ENCODE measurements around the gene MAP2K2.
A peak's percentile ranks its signal among the peaks of the same experiment; 100 is the strongest.
"Not testable (repeated sequence)": the region's sequence is repeated elsewhere in the genome, so short reads cannot be mapped to it uniquely, and the experiment has no call there.

MAP2K2 gene

GRCh38 chr19:4123615-4124568 lies at the start of gene MAP2K2:
Gene MAP2K2 (minus strand): TSS chr19:4124122. CDS start chr19:4123875, 247 bp downstream.
- H3K4me1 Mint-ChIP-seq (ENCODE audit: low read depth): peaks cover 20% of the 10 kb centered on the region
- peak within 1 kb of the TSS; percentile 98 for H3K4me3 Mint-ChIP-seq
- peaks cover 5% of the 10 kb centered on the region for H3K36me3 Mint-ChIP-seq (ENCODE audit: low read depth)
- peak; percentile 92 for DNase-seq (ENCODE audit: low spot score)
- H3K9me3 Mint-ChIP-seq: no peaks in the 10 kb centered on the region
- H3K27me3 Mint-ChIP-seq (ENCODE audit: low read depth): no peaks in the 10 kb centered on the region
- peak within 1 kb of the TSS; percentile 94 for H3K27ac Mint-ChIP-seq

- H3K27me3 Mint-ChIP-seq (ENCODE audit: low read depth): no peaks in the 10 kb centered on the region
- no peaks in the 10 kb centered on the region for H3K36me3 Mint-ChIP-seq (ENCODE audit: low read depth)
- H3K4me3 Mint-ChIP-seq: no peak overlapping the region
- H3K27ac Mint-ChIP-seq: no peak overlapping the region
- H3K9me3 Mint-ChIP-seq: no peaks in the 10 kb centered on the region
- DNase-seq (ENCODE audit: low spot score): peak; percentile 57
- H3K4me1 Mint-ChIP-seq (ENCODE audit: low read depth): peaks cover 2% of the 10 kb centered on the region
Measured at GRCh38 chr19:4172861-4173473, 49.0 kb upstream of the MAP2K2 start.

DNA sequence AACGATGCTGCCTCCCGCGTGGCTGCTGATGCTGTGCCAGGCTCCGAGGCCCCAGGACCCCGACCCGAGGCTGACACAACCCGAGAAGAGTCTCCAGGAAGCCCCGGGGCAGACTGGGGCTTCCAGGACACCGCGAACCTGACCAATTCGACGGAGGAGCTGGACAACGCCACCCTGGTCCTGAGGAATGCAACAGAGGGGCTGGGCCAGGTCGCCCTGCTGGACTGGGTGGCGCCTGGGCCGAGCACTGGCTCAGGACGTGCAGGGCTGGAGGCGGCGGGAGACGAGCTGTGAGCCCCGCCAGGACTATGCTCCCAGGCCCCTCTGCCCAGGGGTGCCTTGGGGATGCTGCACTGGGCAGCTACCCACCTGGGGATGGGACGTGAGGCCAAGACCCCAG lies 47.8 kb upstream of the MAP2K2 start:
- H3K36me3 Mint-ChIP-seq (ENCODE audit: low read depth): no peaks in the 10 kb centered on the region
- no peak overlapping the region for H3K4me3 Mint-ChIP-seq
- H3K9me3 Mint-ChIP-seq: no peaks in the 10 kb centered on the region
- H3K4me1 Mint-ChIP-seq (ENCODE audit: low read depth): peaks cover 4% of the 10 kb centered on the region
- no peaks in the 10 kb centered on the region for H3K27me3 Mint-ChIP-seq (ENCODE audit: low read depth)
- no peak overlapping the region for H3K27ac Mint-ChIP-seq
- no peak for DNase-seq (ENCODE audit: low spot score)

DNA sequence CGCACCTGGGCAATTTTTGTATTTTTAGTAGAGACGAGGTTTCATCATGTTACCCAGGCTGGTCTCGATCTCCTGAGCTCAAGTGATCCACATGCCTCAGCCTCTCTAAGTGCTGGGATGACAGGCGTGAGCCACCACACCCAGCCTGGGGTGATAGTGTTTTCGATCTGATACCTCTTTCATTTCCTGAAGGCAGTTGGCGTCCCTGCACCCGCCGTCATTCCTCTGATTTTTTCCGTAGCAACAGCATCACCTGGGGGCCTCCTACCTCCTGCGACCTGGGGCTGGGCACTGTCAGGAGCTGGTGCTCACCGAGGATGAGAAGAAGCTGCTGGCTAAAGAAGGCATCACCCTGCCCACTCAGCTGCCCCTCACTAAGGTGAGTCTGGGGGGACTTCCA lies 40.3 kb upstream of the MAP2K2 start:
- Mint-ChIP-seq H3K4me3 (no peak overlapping the region), H3K36me3 (ENCODE audit: low read depth) (no peaks in the 10 kb centered on the region), H3K9me3 (no peaks in the 10 kb centered on the region), H3K4me1 (ENCODE audit: low read depth) (peaks cover 2% of the 10 kb centered on the region), H3K27me3 (ENCODE audit: low read depth) (peaks cover 4% of the 10 kb centered on the region), H3K27ac (no peak overlapping the region)
- no peak for DNase-seq (ENCODE audit: low spot score)

- Mint-ChIP-seq H3K27me3 (ENCODE audit: low read depth) (peaks cover 4% of the 10 kb centered on the region), H3K4me3 (no peak overlapping the region), H3K4me1 (ENCODE audit: low read depth) (no peaks in the 10 kb centered on the region), H3K9me3 (no peaks in the 10 kb centered on the region), H3K36me3 (ENCODE audit: low read depth) (no peaks in the 10 kb centered on the region), H3K27ac (no peak overlapping the region)
- DNase-seq (ENCODE audit: low spot score): no peak
Measured at GRCh38 chr19:4161415-4162077, 37.6 kb upstream of the MAP2K2 start.

DNA sequence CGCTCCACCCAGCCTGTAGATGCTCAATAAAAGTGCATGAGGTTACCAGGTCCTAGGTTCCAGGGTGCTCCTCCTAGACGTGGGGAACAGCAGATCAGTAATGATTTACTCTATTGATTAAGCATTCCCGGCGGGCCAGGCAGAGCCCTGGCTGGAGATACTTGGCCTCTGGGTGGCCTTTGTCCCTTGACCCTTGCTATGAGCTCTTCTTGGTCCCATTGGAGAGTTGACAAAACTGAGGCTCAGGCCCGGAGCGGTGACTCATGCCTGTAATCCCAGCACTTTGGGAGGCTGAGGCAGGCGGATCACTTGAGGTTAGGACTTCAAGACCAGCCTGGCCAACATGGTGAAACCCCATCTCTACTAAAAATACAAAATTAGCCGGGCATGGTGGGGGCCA lies 34.0 kb upstream of the MAP2K2 start:
- H3K27ac Mint-ChIP-seq; H3K36me3 Mint-ChIP-seq (ENCODE audit: low read depth); H3K4me3 Mint-ChIP-seq; H3K4me1 Mint-ChIP-seq (ENCODE audit: low read depth); DNase-seq (ENCODE audit: low spot score); H3K9me3 Mint-ChIP-seq; H3K27me3 Mint-ChIP-seq (ENCODE audit: low read depth): not testable (repeated sequence)

- no peak for DNase-seq (ENCODE audit: low spot score)
- no peak overlapping the region for H3K4me3 Mint-ChIP-seq
- peaks cover 13% of the 10 kb centered on the region for H3K4me1 Mint-ChIP-seq (ENCODE audit: low read depth)
- no peaks in the 10 kb centered on the region for H3K36me3 Mint-ChIP-seq (ENCODE audit: low read depth)
- peaks cover 2% of the 10 kb centered on the region for H3K27me3 Mint-ChIP-seq (ENCODE audit: low read depth)
- H3K9me3 Mint-ChIP-seq: no peaks in the 10 kb centered on the region
- no peak overlapping the region for H3K27ac Mint-ChIP-seq
Measured at GRCh38 chr19:4157164-4157563, 33.2 kb upstream of the MAP2K2 start.

DNA sequence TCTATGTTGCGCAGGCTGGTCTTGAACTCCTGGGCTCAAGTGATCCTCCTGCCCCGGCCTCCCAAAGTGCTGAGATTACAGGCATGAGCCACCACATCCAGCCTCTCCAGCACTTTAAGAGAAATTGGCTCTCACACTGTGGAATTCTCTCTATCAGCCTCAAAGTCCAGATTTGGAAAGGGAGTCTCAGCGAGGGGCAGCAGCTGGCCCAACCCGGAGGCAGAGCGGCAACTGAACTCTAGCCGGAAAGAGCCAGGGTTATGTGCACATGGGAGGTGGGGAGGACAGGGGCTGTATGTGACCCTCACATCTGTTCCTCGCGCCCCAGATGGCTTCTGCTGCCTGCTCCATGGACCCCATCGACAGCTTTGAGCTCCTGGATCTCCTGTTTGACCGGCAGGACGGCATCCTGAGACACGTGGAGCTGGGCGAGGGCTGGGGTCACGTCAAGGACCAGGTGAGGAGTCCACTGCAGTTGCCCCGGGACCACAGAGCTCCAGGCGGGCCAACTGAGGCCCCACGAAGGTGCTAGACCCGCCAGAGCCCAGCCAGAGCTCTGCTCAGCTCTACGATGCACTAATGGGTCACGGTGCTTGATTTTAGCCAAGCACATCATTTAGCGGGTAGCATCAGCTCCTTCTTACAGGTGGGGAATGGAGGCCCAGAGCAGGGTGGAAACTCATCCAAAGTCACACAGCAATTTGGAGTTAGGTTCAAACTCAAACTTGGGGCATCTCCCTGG lies 30.8 kb upstream of the MAP2K2 start:
- Mint-ChIP-seq H3K9me3 (no peaks in the 10 kb centered on the region), H3K36me3 (ENCODE audit: low read depth) (no peaks in the 10 kb centered on the region), H3K27me3 (ENCODE audit: low read depth) (no peaks in the 10 kb centered on the region), H3K4me1 (ENCODE audit: low read depth) (peaks cover 15% of the 10 kb centered on the region), H3K4me3 (no peak overlapping the region), H3K27ac (no peak overlapping the region)
- DNase-seq (ENCODE audit: low spot score): no peak

- no peak for DNase-seq (ENCODE audit: low spot score)
- peaks cover 15% of the 10 kb centered on the region for H3K4me1 Mint-ChIP-seq (ENCODE audit: low read depth)
- H3K27ac Mint-ChIP-seq: no peak overlapping the region
- no peak overlapping the region for H3K4me3 Mint-ChIP-seq
- H3K36me3 Mint-ChIP-seq (ENCODE audit: low read depth): no peaks in the 10 kb centered on the region
- no peaks in the 10 kb centered on the region for H3K27me3 Mint-ChIP-seq (ENCODE audit: low read depth)
- no peaks in the 10 kb centered on the region for H3K9me3 Mint-ChIP-seq
Measured at GRCh38 chr19:4152241-4152998, 28.5 kb upstream of the MAP2K2 start.

GRCh38 chr19:4151623-4152022 lies 27.7 kb upstream of the MAP2K2 start:
- H3K9me3 Mint-ChIP-seq: no peaks in the 10 kb centered on the region
- no peaks in the 10 kb centered on the region for H3K27me3 Mint-ChIP-seq (ENCODE audit: low read depth)
- H3K4me3 Mint-ChIP-seq: no peak overlapping the region
- no peaks in the 10 kb centered on the region for H3K36me3 Mint-ChIP-seq (ENCODE audit: low read depth)
- DNase-seq (ENCODE audit: low spot score): no peak
- H3K4me1 Mint-ChIP-seq (ENCODE audit: low read depth): peaks cover 15% of the 10 kb centered on the region
- no peak overlapping the region for H3K27ac Mint-ChIP-seq

DNA sequence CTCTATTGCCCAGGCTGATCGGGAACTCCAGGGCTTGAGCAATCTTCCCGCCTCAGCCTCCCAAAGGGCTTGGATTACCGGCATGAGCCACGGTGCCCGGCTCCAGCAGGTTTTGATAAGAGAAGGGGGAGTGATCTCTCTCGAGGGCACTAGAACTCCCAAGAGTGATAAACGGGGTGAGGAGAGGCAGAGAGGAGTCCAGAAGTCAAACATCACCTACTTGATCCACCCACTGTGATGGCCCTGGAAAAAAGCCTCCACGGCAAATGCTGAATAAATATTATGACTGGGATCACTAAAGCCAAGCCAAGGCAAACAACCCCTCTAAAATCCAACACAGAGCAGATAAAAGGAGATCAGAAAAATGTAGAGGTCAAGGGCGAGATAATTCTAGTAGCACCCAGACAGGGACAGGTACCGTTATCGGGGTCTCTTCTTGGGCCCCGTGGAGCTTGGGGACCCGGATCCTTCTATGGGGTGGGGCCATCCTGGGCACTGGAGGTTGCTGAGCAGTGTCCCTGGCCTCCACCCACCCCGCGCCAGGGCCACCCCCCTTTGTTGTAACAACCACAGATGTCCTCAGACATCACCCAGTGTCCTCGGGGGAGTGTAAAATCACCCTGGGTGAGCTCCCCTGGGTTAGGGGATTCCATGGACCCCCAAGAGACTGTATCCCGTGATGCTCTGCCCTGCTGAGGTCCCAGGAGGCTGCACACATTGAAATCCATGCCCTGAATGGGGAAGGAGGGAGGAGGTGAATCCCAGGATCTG lies 25.8 kb upstream of the MAP2K2 start:
- Mint-ChIP-seq H3K27me3 (ENCODE audit: low read depth) (peaks cover 2% of the 10 kb centered on the region), H3K4me3 (no peak overlapping the region), H3K27ac (no peak overlapping the region), H3K4me1 (ENCODE audit: low read depth) (peaks cover 15% of the 10 kb centered on the region), H3K36me3 (ENCODE audit: low read depth) (no peaks in the 10 kb centered on the region), H3K9me3 (no peaks in the 10 kb centered on the region)
- DNase-seq (ENCODE audit: low spot score): no peak

GRCh38 chr19:4144666-4145249 lies 20.8 kb upstream of the MAP2K2 start:
- H3K27me3 Mint-ChIP-seq (ENCODE audit: low read depth): peaks cover 5% of the 10 kb centered on the region
- no peak for DNase-seq (ENCODE audit: low spot score)
- peaks cover 5% of the 10 kb centered on the region for H3K4me1 Mint-ChIP-seq (ENCODE audit: low read depth)
- H3K27ac Mint-ChIP-seq: no peak overlapping the region
- H3K36me3 Mint-ChIP-seq (ENCODE audit: low read depth): no peaks in the 10 kb centered on the region
- H3K9me3 Mint-ChIP-seq: no peaks in the 10 kb centered on the region
- no peak overlapping the region for H3K4me3 Mint-ChIP-seq

Data from T-helper 2 cell treated with Interferon-gamma antibody and Interleukin-4, amounts not matched to agents 5 μg/mL and 100 μg/mL, for 36 hours (primary cell).